ENCODE measurements around the gene OOSP4A. TPM values are rescaled to one million over a fixed set of nuclear protein-coding genes. Genes with fewer than 3 reads are reported as not detected.

OOSP4A gene
- polyA plus RNA-seq, 2 of the 4 experiments (the other 2 are of a cell fraction), result not detected

- Histone ChIP-seq H3K4me2 (no peak overlapping the region), H3K9me3 (no peaks in the 10 kb centered on the region), H3K4me3 (no peak overlapping the region), H3K27ac (no peak overlapping the region), H3K4me1 (no peaks in the 10 kb centered on the region)
- POLR2A ChIA-PET, result no interaction called here
- DNase-seq (ENCODE audit: low read depth in 1 of 2, low spot score in 1 of 2), result no peak
- ATAC-seq, result no peak
- TF ChIP-seq MAFK (IDR thresholded peaks at IDR 0.05; ENCODE audit: partially characterized antibody), result peak; percentile 1
- TF ChIP-seq FOSL2 (IDR thresholded peaks at IDR 0.05), result no peak
- peak; percentile 68 for TF ChIP-seq FOSL2 (CRISPR knock-in tag; IDR thresholded peaks at IDR 0.05)
- TF ChIP-seq KDM1A (IDR thresholded peaks at IDR 0.05; ENCODE audit: low read depth), result no peak
- CTCF ChIA-PET, result no interaction called here
- 2% methylated on average over 4 of the region's 4 CpGs for WGBS (ENCODE audit: missing lambda C conversion rate)
- FAIRE-seq, result no peak
Measured at GRCh38 chr11:59957094-59957493, 6.7 kb upstream of the OOSP4A start.

DNA sequence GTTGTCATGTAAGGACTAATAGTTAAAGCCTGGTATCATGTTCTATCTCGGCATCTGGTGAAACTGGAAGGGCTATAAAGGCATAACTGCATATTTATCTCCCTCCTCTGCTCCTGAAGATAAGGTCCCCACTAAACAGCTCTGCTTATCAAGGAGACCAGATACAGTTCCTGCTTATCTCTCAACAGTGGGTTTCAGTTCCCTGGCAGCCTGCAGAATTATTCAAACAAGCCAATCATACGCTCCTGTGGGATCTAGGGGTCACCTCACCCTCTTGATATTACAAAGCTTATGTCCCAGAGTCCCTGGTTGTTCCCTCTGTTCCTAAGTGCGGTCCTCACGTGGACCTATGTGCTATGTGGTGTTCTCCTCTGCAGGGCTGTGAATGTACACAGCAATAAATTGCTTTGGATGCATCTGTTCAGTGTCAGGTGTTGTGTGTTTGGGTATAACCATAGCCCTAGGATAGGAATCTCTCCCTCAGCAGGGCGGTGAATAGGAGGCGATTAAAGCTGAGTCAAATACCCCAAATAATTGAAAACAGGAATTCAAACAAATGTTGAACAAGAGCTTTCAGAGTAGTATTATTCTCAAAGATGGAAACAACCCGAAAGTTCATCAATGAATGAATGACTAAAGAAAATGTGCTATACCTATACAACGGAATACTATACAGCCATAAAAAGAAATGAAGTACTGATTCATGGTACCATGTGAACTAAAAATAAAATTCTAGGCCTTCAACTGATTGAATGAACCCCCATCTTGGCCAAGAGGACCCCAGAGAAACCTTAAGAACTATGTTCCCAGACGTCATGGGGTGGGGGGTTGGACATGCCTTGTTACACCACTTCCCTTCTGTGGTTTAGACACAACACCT is 3.1 kb upstream of the OOSP4A start:
- no peaks in the 10 kb centered on the region for H3K9me3 ChIP-seq
- ATAC-seq (no peak), DNase-seq (ENCODE audit: low read depth in 1 of 2, low spot score in 1 of 2) (no peak), FAIRE-seq (no peak)
- ChIA-PET POLR2A (no interaction called here), CTCF (no interaction called here)
- TF ChIP-seq USF2 (IDR thresholded peaks at IDR 0.05), result no peak
- no peak overlapping the region for H3K27ac ChIP-seq
- H3K4me3 ChIP-seq, result no peak overlapping the region
- no peak overlapping the region for H3K4me2 ChIP-seq
- 31% methylated on average over 9 of the region's 9 CpGs for WGBS (ENCODE audit: missing lambda C conversion rate)
- no peaks in the 10 kb centered on the region for H3K4me1 ChIP-seq

- Histone ChIP-seq H3K4me1 (no peaks in the 10 kb centered on the region), H3K27ac (no peak overlapping the region), H3K9me3 (no peaks in the 10 kb centered on the region), H3K4me2 (no peak overlapping the region), H3K4me3 (no peak overlapping the region)
- ChIA-PET CTCF (interaction anchor here (0.7 kb wide), 1 partner anchor 12 kb away, joined by 4 read pairs; no protein-coding TSS in a partner anchor), POLR2A (no interaction called here)
- DNase-seq (ENCODE audit: low read depth in 1 of 2, low spot score in 1 of 2), result no peak
- no peak for FAIRE-seq
- TF ChIP-seq HES2 (IDR thresholded peaks at IDR 0.05) (no peak), CTCF (IDR thresholded peaks at IDR 0.05) (no peak), RNF2 (IDR thresholded peaks at IDR 0.05; ENCODE audit: borderline replicate concordance, low read depth) (no peak), POLR2A (IDR thresholded peaks at IDR 0.05; ENCODE audit: low read length) (no peak), NR3C1 (IDR thresholded peaks at IDR 0.05) (no peak), CBX2 (IDR thresholded peaks at IDR 0.05; ENCODE audit: borderline replicate concordance, low read depth) (no peak), RAD21 (conservative IDR thresholded peaks at IDR 0.05 in 1 of 2, IDR thresholded peaks at IDR 0.05 in 1 of 2) (no peak), EP300 (IDR thresholded peaks at IDR 0.05) (no peak), MAFK (IDR thresholded peaks at IDR 0.05; ENCODE audit: partially characterized antibody) (no peak), ZNF302 (CRISPR knock-in tag; IDR thresholded peaks at IDR 0.05) (no peak), MAZ (IDR thresholded peaks at IDR 0.05; ENCODE audit: borderline replicate concordance, low read depth, low read length) (no peak), HDAC2 (IDR thresholded peaks at IDR 0.05) (no peak), ZFP36 (IDR thresholded peaks at IDR 0.05; ENCODE audit: borderline replicate concordance, partially characterized antibody) (no peak), JUN (IDR thresholded peaks at IDR 0.05) (no peak), EHMT2 (IDR thresholded peaks at IDR 0.05; ENCODE audit: low read depth) (no peak), POLR2AphosphoS2 (conservative IDR thresholded peaks at IDR 0.05; ENCODE audit: low read length) (no peak), BHLHE40 (IDR thresholded peaks at IDR 0.05; ENCODE audit: low read depth, low read length) (no peak)
- TF ChIP-seq, protein P1, sequence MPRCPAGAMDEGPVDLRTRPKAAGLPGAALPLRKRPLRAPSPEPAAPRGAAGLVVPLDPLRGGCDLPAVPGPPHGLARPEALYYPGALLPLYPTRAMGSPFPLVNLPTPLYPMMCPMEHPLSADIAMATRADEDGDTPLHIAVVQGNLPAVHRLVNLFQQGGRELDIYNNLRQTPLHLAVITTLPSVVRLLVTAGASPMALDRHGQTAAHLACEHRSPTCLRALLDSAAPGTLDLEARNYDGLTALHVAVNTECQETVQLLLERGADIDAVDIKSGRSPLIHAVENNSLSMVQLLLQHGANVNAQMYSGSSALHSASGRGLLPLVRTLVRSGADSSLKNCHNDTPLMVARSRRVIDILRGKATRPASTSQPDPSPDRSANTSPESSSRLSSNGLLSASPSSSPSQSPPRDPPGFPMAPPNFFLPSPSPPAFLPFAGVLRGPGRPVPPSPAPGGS (IDR thresholded peaks at IDR 0.05), result no peak
- no peak for ATAC-seq
- WGBS (ENCODE audit: missing lambda C conversion rate), result 25% methylated on average over 2 of the region's 2 CpGs
Measured at GRCh38 chr11:59962107-59962482, 1.7 kb upstream of the OOSP4A start.

Measured in A549 (cell line).